Mucosa of rectum (tissue), 2 donors: ENCODE data around the gene SERPINB11.
"Not testable (repeated sequence)": the region's sequence is repeated elsewhere in the genome, so short reads cannot be mapped to it uniquely, and the experiment has no call there.

Experiments
- H3K27ac ChIP-seq, 2 donors: one replicate each; pipeline ENCODE4 v1.7.0; 2013; ENCODE audit warnings: inconsistent platforms in 2 of 2, low read depth in 2 of 2, low read length in 2 of 2
- H3K27me3 ChIP-seq, 2 donors: one replicate each; pipeline ENCODE4 v1.7.0; 2013; ENCODE audit warnings: low read length in 2 of 2; ENCODE audit not compliant: control insufficient read depth in 2 of 2, insufficient read depth in 2 of 2
- H3K36me3 ChIP-seq, 2 donors: one replicate each; pipeline ENCODE4 v1.7.0; 2013; ENCODE audit warnings: low read length in 2 of 2; ENCODE audit not compliant: control insufficient read depth in 2 of 2, insufficient read depth in 2 of 2
- H3K4me1 ChIP-seq, 2 donors: one replicate each; pipeline ENCODE4 v1.7.0; 2013; ENCODE audit warnings: low read length in 2 of 2, mild to moderate bottlenecking in 1 of 2; ENCODE audit not compliant: control insufficient read depth in 2 of 2, insufficient read depth in 2 of 2
- H3K4me3 ChIP-seq, 2 donors: one replicate each; pipeline ENCODE4 v1.7.0; 2013; ENCODE audit warnings: low read length in 2 of 2
- H3K9ac ChIP-seq, 2 donors: one replicate each; pipeline ENCODE4 v1.7.0; 2013; ENCODE audit warnings: low read length in 2 of 2, low read depth in 1 of 2, mild to moderate bottlenecking in 1 of 2
- H3K9me3 ChIP-seq, 2 donors: one replicate each; pipeline ENCODE4 v1.7.0; 2013; ENCODE audit warnings: low read length in 2 of 2; ENCODE audit not compliant: control insufficient read depth in 2 of 2
- donor health status: healthy.
- donor health status: Normal muscosa, but diverticular disease.

SERPINB11 gene

DNA sequence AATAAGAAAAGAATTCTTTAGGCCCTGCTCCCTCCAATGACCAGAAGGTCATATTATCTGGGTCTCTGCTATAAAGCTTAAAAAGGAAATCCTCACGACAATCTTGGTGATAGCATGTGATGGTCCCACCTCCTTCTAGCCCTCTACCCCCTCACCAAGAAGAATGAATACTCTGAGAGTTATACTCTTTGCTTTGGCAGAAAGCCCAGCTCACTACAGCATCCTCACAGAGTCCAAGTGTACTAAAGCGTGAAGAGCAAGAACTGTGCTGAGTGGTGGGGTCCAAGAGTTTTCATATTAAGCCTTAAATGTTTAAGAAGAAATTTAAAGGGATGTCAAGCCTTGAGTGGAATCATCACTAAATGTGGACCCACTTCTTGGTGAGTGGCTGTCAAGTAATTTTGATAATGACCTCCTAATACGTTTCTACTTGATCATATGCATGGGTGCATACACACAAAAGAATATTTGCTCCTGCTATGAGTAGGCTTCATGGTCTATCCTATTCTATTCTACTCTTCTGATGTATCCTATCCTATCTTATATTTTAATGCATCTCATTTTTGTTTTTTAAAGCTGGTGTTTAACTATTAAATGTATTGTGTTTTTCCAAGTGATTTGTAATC is 56.0 kb downstream of the SERPINB11 start:
- H3K27me3 ChIP-seq: no peaks in the 10 kb centered on the region
- H3K9me3 ChIP-seq: no peaks in the 10 kb centered on the region
- H3K9ac ChIP-seq: no peak overlapping the region

GRCh38 chr18:63759786-63760185 is 57.0 kb downstream of the SERPINB11 start:
- H3K4me3 ChIP-seq, H3K9ac ChIP-seq, H3K9me3 ChIP-seq, H3K36me3 ChIP-seq, H3K27ac ChIP-seq, H3K4me1 ChIP-seq, H3K27me3 ChIP-seq: not testable (repeated sequence)

More for the DNA sequence above, 56.0 kb downstream of the SERPINB11 start:
- H3K4me1 ChIP-seq: no peaks in the 10 kb centered on the region
- H3K27ac ChIP-seq: no peak overlapping the region
- H3K36me3 ChIP-seq: no peaks in the 10 kb centered on the region
- no peak overlapping the region for H3K4me3 ChIP-seq

- H3K4me1 ChIP-seq: no peaks in the 10 kb centered on the region
- H3K9me3 ChIP-seq: peaks cover 0 to 3% of the 10 kb centered on the region in 2 donors
- no peak overlapping the region for H3K4me3 ChIP-seq
- H3K27ac ChIP-seq: no peak overlapping the region
- H3K36me3 ChIP-seq: no peaks in the 10 kb centered on the region
- no peak overlapping the region for H3K9ac ChIP-seq
- H3K27me3 ChIP-seq: no peaks in the 10 kb centered on the region
These were observed 59.8 kb downstream of the SERPINB11 start for GRCh38 chr18:63762518-63762917.

DNA sequence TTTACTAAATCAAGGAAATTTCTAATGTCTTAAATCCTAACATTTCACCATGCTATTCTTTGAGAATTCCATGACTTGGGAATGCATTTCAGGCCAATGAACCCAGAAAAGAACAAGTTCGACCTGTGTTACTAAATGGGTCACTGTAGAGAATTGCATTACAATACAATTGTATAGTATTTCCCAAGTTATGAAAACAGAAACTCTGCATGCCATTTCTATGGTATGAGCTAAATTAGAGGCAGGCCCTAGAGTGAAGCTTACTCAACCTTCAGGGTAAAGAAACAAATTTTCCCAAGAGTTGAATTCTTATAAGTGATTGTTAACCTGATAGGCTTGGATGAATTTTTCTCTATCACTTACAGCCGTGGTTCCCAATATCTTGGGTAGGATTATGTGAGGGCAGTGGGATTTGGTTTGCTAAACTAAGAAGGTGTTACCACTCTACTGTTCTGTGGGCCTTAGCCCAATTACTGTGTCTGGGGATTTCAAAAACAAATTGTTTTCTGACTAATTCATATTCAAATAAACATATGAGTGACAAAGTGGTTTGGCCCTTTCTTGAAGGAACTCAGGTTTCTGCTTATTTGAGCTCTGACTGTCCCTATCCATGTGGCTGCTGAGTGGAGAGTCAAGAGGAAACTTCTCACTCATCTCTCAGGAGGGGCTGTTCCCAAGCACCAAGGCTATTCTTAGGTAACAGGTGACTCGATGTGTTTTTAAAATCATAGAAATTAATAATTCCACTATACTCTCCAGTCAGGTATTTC is 61.3 kb downstream of the SERPINB11 start:
- no peak overlapping the region for H3K4me3 ChIP-seq
- H3K9me3 ChIP-seq: peaks cover 0 to 3% of the 10 kb centered on the region in 2 donors
- H3K9ac ChIP-seq: no peak overlapping the region
- no peak overlapping the region for H3K27ac ChIP-seq
- H3K36me3 ChIP-seq: no peaks in the 10 kb centered on the region
- no peaks in the 10 kb centered on the region for H3K27me3 ChIP-seq
- no peaks in the 10 kb centered on the region for H3K4me1 ChIP-seq

- H3K4me3 ChIP-seq: no peak overlapping the region
- H3K9me3 ChIP-seq: peaks cover 0 to 3% of the 10 kb centered on the region in 2 donors
- H3K4me1 ChIP-seq: no peaks in the 10 kb centered on the region
- no peak overlapping the region for H3K27ac ChIP-seq
- H3K9ac ChIP-seq: no peak overlapping the region
- no peaks in the 10 kb centered on the region for H3K36me3 ChIP-seq
- no peaks in the 10 kb centered on the region for H3K27me3 ChIP-seq
These were observed 63.1 kb downstream of the SERPINB11 start for GRCh38 chr18:63765837-63766236.
